Right lobe of liver (tissue), 6 donors: Measurements from ENCODE around the gene STK11IP. TPM values are rescaled to one million over a fixed set of nuclear protein-coding genes. Genes with fewer than 3 reads are reported as not detected.

Source experiments
- ATAC-seq, 4 donors: fragments of 200-7000 bp; cut with Tn5 transposase; one replicate each; pipeline ENCODE4 v1.9.1; 2020; ENCODE audit warnings: mild to moderate bottlenecking in 4 of 4, moderate library complexity in 4 of 4
- DNase-seq, 3 donors: peaks; one replicate each; pipeline ENCODE4 v3.0.0-alpha.2; 2020
- H3K27ac ChIP-seq, 3 donors: fragments of 200-600 bp; one replicate each; pipeline ENCODE4 v1.8.0; 2022
- H3K27me3 ChIP-seq, 2 donors: fragments of 200-600 bp; one replicate each; pipeline ENCODE4 v1.8.0; 2022
- H3K36me3 ChIP-seq, 4 donors: fragments of 200-600 bp; sonication (generic) in 1 of 4; one replicate each; pipeline versions ENCODE4 v1.5.1 to v1.8.0; 2017 to 2022; ENCODE audit warnings: control low read depth in 1 of 4
- H3K4me1 ChIP-seq, 4 donors: fragments of 200-600 bp; sonication (generic) in 1 of 4; one replicate each; pipeline versions ENCODE4 v1.5.1 to v1.8.0; 2017 to 2022; ENCODE audit warnings: control low read depth in 1 of 4
- H3K4me3 ChIP-seq, 3 donors: fragments of 200-600 bp; one replicate each; pipeline ENCODE4 v1.8.0; 2022
- H3K9me3 ChIP-seq, 4 donors: fragments of 200-600 bp; sonication (generic) in 1 of 4; one replicate each; pipeline versions ENCODE4 v1.5.1 to v1.8.0; 2017 to 2022; ENCODE audit warnings: control low read depth in 1 of 4
- POLR2A ChIP-seq: fragments of 450-650 bp; IDR thresholded peaks from one replicate; pipeline ENCODE4 v1.6.1; 2017; ENCODE audit warnings: antibody characterized with exemption, mild to moderate bottlenecking
- WGBS: methylation state at CpG from one replicate; pipeline ENCODE4 v1.1.6; 2018; ENCODE audit warnings: low coverage, low lambda C conversion rate; ENCODE audit not compliant: insufficient coverage; ENCODE audit errors: missing lambda C conversion rate; 5-methylcytosine and 5-hydroxymethylcytosine counted together
- intact Hi-C, 2 donors: fragments of 100-400 bp; cut with DNase I; formaldehyde crosslinking; loops; one replicate each; pipeline versions ENCODE4 v1.11.2 to v1.14.1; 2022
- total RNA-seq, 6 experiments: library from RNA; depleted of rRNA in 2 of 6; stranded (reverse); fragments of >200 nt in 2 of 6; fragmentation: NEBNext Ultra II Directional in 3 of 6; extraction: Animal tissue kit (Norgen Biotek cat#: 25700) in 3 of 6; gene quantifications; one replicate each; pipeline versions ENCODE4 v1.1.0 to v1.2.4, GENCODE V29; 2016 to 2023
- TF ChIP-seq, protein P1 (sequence below), 4 donors: fragments of 200-600 bp in 3 of 4; fragments of 450-650 bp in 1 of 4; IDR thresholded peaks; one replicate each; pipeline versions ENCODE4 v1.5.1 to v1.8.0; 2016 to 2022; ENCODE audit warnings: antibody characterized with exemption in 4 of 4, mild to moderate bottlenecking in 2 of 4
- donor health status: DM: no; HTN: yes; CAD: no.
- donor health status: DM: no; HTN: no; CAD: no.
- donor health status: DM: no; HTN: no; CAD: no.
- donor health status: DM: no; HTN: yes; CAD: no.
- donor health status: DM: no; HTN: yes; CAD: no.

Gene STK11IP
- total RNA-seq, 6 experiments from 2014 or later = 3.6 to 10.8 (median 6.6) TPM

- Histone ChIP-seq H3K27me3 (no peaks in the 10 kb centered on the region), H3K27ac (no peak overlapping the region), H3K4me3 (no peak overlapping the region), H3K9me3 (no peaks in the 10 kb centered on the region), H3K36me3 (no peaks in the 10 kb centered on the region), H3K4me1 (peaks cover 0 to 4% (median 0%) of the 10 kb centered on the region in 4 donors)
- DNase-seq (no peak), ATAC-seq (no peak)
- intact Hi-C loops = no loop called here
- TF ChIP-seq, protein P1, sequence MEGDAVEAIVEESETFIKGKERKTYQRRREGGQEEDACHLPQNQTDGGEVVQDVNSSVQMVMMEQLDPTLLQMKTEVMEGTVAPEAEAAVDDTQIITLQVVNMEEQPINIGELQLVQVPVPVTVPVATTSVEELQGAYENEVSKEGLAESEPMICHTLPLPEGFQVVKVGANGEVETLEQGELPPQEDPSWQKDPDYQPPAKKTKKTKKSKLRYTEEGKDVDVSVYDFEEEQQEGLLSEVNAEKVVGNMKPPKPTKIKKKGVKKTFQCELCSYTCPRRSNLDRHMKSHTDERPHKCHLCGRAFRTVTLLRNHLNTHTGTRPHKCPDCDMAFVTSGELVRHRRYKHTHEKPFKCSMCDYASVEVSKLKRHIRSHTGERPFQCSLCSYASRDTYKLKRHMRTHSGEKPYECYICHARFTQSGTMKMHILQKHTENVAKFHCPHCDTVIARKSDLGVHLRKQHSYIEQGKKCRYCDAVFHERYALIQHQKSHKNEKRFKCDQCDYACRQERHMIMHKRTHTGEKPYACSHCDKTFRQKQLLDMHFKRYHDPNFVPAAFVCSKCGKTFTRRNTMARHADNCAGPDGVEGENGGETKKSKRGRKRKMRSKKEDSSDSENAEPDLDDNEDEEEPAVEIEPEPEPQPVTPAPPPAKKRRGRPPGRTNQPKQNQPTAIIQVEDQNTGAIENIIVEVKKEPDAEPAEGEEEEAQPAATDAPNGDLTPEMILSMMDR (IDR thresholded peaks at IDR 0.05) = no peak
- no peak for TF ChIP-seq POLR2A
- 92% methylated on average over 6 of the region's 21 CpGs for WGBS
Measured at GRCh38 chr2:219565130-219566080, 32.3 kb upstream of the STK11IP start.

DNA sequence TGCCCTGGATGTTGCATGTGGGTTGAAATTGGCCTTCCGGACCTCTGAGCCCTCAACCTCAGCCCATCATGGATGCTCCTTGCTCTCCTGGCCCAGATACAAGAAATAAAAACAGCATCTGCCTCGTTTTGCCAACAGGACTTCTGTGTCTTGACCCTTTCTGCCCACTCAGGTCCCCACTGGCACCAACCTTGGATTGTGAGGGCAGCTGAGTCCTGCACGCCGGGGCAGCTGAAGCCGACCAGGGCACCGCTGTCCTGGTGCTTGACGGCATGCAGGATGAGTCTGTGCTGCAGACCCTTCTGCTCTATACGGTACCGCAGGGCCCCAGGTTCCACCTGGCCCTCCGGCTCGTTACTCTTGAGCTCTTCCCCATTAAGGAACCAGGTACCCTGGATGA is 31.0 kb upstream of the STK11IP start:
- ATAC-seq (no peak), DNase-seq (no peak)
- intact Hi-C loops = no loop called here
- H3K27me3 ChIP-seq = no peaks in the 10 kb centered on the region
- no peak for TF ChIP-seq POLR2A
- TF ChIP-seq, protein P1 (IDR thresholded peaks at IDR 0.05) = no peak
- H3K27ac ChIP-seq = no peak overlapping the region
- no peak overlapping the region for H3K4me3 ChIP-seq
- H3K9me3 ChIP-seq = no peaks in the 10 kb centered on the region
- peaks cover 0 to 5% (median 1%) of the 10 kb centered on the region in 4 donors for H3K4me1 ChIP-seq
- 80% methylated on average over 1 of the region's 11 CpGs for WGBS
- no peaks in the 10 kb centered on the region for H3K36me3 ChIP-seq

DNA sequence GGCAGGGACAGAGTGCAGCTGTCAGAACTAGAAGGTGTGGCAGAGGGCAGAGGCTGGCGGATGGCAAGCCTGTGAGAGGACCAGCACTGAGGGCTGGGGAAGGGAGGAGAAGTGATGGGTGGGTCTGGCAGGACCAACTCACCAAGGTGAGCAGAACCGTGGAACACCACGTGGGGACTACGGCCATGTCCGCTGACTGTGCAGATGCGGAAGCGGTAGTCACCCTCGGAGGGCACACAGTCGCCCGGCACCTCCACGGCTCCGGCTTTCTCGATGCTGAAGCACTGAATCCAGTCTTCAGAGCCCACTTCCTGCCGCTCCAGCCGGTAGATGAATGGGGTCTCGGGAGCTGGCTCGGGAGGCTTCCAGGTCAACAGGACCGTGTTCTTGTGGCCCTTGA is 30.5 kb upstream of the STK11IP start:
- intact Hi-C loops = no loop called here
- TF ChIP-seq, protein P1 (IDR thresholded peaks at IDR 0.05) = no peak
- no peak for TF ChIP-seq POLR2A
- DNase-seq = no peak
- WGBS = 100% methylated on average over 4 of the region's 18 CpGs
- H3K27ac ChIP-seq = no peak overlapping the region
- no peak for ATAC-seq
- no peaks in the 10 kb centered on the region for H3K36me3 ChIP-seq
- H3K4me3 ChIP-seq = no peak overlapping the region
- peaks cover 0 to 5% (median 1%) of the 10 kb centered on the region in 4 donors for H3K4me1 ChIP-seq
- H3K27me3 ChIP-seq = no peaks in the 10 kb centered on the region
- H3K9me3 ChIP-seq = no peaks in the 10 kb centered on the region

- Histone ChIP-seq H3K4me3 (no peak overlapping the region), H3K9me3 (no peaks in the 10 kb centered on the region), H3K4me1 (peaks cover 0 to 5% (median 1%) of the 10 kb centered on the region in 4 donors), H3K27me3 (no peaks in the 10 kb centered on the region), H3K36me3 (no peaks in the 10 kb centered on the region), H3K27ac (no peak overlapping the region)
- ATAC-seq (no peak), DNase-seq (no peak)
- intact Hi-C loops = no loop called here
- TF ChIP-seq, protein P1 (IDR thresholded peaks at IDR 0.05) = no peak
- no peak for TF ChIP-seq POLR2A
- 95% methylated on average over 20 of the region's 35 CpGs for WGBS
Measured at GRCh38 chr2:219567791-219568361, 29.8 kb upstream of the STK11IP start.
